B cell (primary cell): ENCODE results near the gene ZNF148. TPM values are rescaled to one million over a fixed set of nuclear protein-coding genes. Genes with fewer than 3 reads are reported as not detected.
A peak's percentile ranks its signal among the peaks of the same experiment; 100 is the strongest.

Source experiments
- ATAC-seq: fragments of 200-7000 bp; cut with Tn5 transposase; one replicate; pipeline ENCODE4 v1.10.0; 2021; ENCODE audit warnings: low read depth, mild to moderate bottlenecking, moderate number of reproducible peaks, moderate library complexity
- CTCF ChIA-PET: fragments of 350-600 bp; sonication (Branson Sonifier 250); formaldehyde crosslinking; loops from one replicate; lab custom pipeline; 2021; ENCODE audit warnings: antibody characterized with exemption, inconsistent platforms; lab: Charles Lee
- POLR2A ChIA-PET: fragments of 350-600 bp; sonication (Branson Sonifier 250); formaldehyde crosslinking; loops from one replicate; lab custom pipeline; 2021; ENCODE audit warnings: antibody characterized with exemption; lab: Charles Lee
- DNase-seq: peaks from one replicate; pipeline ENCODE4 v3.0.0; 2013
- H2AFZ ChIP-seq: 2 replicates; pipeline ENCODE4 v1.6.1; 2012; ENCODE audit warnings: mild to moderate bottlenecking, low read depth, low read length; ENCODE audit not compliant: insufficient read depth, poor library complexity, severe bottlenecking
- H3K27ac ChIP-seq, 2 donors: 1 replicate in 1 of 2; 2 replicates in 1 of 2; pipeline ENCODE4 v1.5.1; 2012 to 2013; ENCODE audit warnings: low read length in 2 of 2, mild to moderate bottlenecking in 2 of 2, moderate library complexity in 1 of 2
- H3K27me3 ChIP-seq, 4 experiments: fragments of 200-600 bp in 1 of 4; sonication (generic) in 1 of 4; replicated peaks in 1 of 4; 1 replicate in 2 of 4; 2 replicates in 2 of 4; pipeline versions ENCODE4 v1.6.1 to v1.7.0; 2013 to 2016; ENCODE audit warnings: low read length in 3 of 4, mild to moderate bottlenecking in 2 of 4, mixed read lengths in 1 of 4, moderate library complexity in 1 of 4; ENCODE audit not compliant: insufficient read depth in 4 of 4, control insufficient read depth in 3 of 4; ENCODE audit errors: control extremely low read depth in 1 of 4
- H3K36me3 ChIP-seq, 2 experiments: replicated peaks in 1 of 2; 1 replicate in 1 of 2; 2 replicates in 1 of 2; pipeline versions ENCODE4 v1.6.1 to v1.7.1; 2013; ENCODE audit warnings: low read length in 1 of 2; ENCODE audit not compliant: insufficient read depth in 2 of 2, control insufficient read depth in 1 of 2; ENCODE audit errors: control extremely low read depth in 1 of 2, extremely low read depth in 1 of 2
- H3K4me1 ChIP-seq, 2 donors: fragments of 200-600 bp in 1 of 2; sonication (generic) in 1 of 2; 1 replicate in 1 of 2; 2 replicates in 1 of 2; pipeline versions ENCODE4 v1.5.1 to v1.6.1; 2013 to 2017; ENCODE audit warnings: low read length in 2 of 2; ENCODE audit not compliant: control insufficient read depth in 2 of 2, insufficient read depth in 2 of 2
- H3K4me2 ChIP-seq: replicated peaks from 2 replicates; pipeline ENCODE3; 2012; ENCODE audit warnings: mild to moderate bottlenecking, low read depth, low read length; ENCODE audit not compliant: poor library complexity, severe bottlenecking
- H3K4me3 ChIP-seq, 5 experiments: fragments of 200-600 bp in 1 of 5; sonication (generic) in 1 of 5; 1 replicate in 3 of 5; 2 replicates in 2 of 5; pipeline versions ENCODE4 v1.5.1 to v1.7.0; 2011 to 2016; ENCODE audit warnings: low read length in 4 of 5, mild to moderate bottlenecking in 4 of 5, low read depth in 2 of 5, control low read depth in 1 of 5, moderate library complexity in 1 of 5; ENCODE audit not compliant: insufficient read depth in 1 of 5; ENCODE audit errors: control extremely low read depth in 1 of 5, extremely low read depth in 1 of 5
- H3K79me2 ChIP-seq: fragments of 200-600 bp; sonication (generic); one replicate; pipeline ENCODE4 v1.6.0; 2016; ENCODE audit warnings: low read length; ENCODE audit not compliant: control insufficient read depth, insufficient read depth
- H3K9ac ChIP-seq: fragments of 200-600 bp; sonication (generic); 2 replicates; pipeline ENCODE4 v1.6.1; 2017; ENCODE audit warnings: mild to moderate bottlenecking, low read length, moderate library complexity
- H3K9me3 ChIP-seq, 3 donors: one replicate each; pipeline versions ENCODE4 v1.6.1 to v1.7.1; 2013; ENCODE audit warnings: low read length in 2 of 3; ENCODE audit not compliant: control insufficient read depth in 2 of 3, insufficient read depth in 1 of 3; ENCODE audit errors: control extremely low read depth in 1 of 3
- H4K20me1 ChIP-seq: 2 replicates; pipeline ENCODE4 v1.6.0; 2012; ENCODE audit warnings: mild to moderate bottlenecking, low read length; ENCODE audit not compliant: insufficient read depth, control insufficient read depth, poor library complexity, severe bottlenecking
- H3K27ac Mint-ChIP-seq: one replicate; pipeline ENCODE4 v1.8.0; 2021; ENCODE audit warnings: mixed read lengths
- H3K27me3 Mint-ChIP-seq: one replicate; pipeline ENCODE4 v1.8.0; 2021; ENCODE audit warnings: mixed read lengths
- H3K4me1 Mint-ChIP-seq: one replicate; pipeline ENCODE4 v1.8.0; 2021; ENCODE audit warnings: mixed read lengths
- H3K4me3 Mint-ChIP-seq: one replicate; pipeline ENCODE4 v1.8.0; 2021; ENCODE audit warnings: mixed read lengths
- H3K9me3 Mint-ChIP-seq: one replicate; pipeline ENCODE4 v1.8.0; 2022; ENCODE audit warnings: mixed read lengths; ENCODE audit not compliant: insufficient read depth
- EZH2 ChIP-seq: IDR thresholded peaks from 2 replicates; pipeline ENCODE4 v1.6.1; 2012; ENCODE audit warnings: borderline replicate concordance, low read depth, mild to moderate bottlenecking, moderate library complexity, low read length; ENCODE audit not compliant: insufficient read depth, poor library complexity, severe bottlenecking
- WGBS: methylation state at CpG from one replicate; pipeline ENCODE4 v1.1.5; 2013; ENCODE audit warnings: missing lambda C conversion rate; ENCODE audit not compliant: insufficient coverage; 5-methylcytosine and 5-hydroxymethylcytosine counted together
- intact Hi-C: fragments of 100-400 bp; cut with micrococcal nuclease; formaldehyde crosslinking; loops from one replicate; pipeline ENCODE4 v1.10.0; 2022
- polyA plus RNA-seq: library from polyadenylated mRNA; depleted of rRNA; stranded (reverse); fragments of >200 nt; gene quantifications from 2 replicates; pipeline ENCODE4 v1.2.3, GENCODE V29; 2012
- total RNA-seq, 2 donors: library from RNA; stranded (reverse); fragments of 120-200 nt in 1 of 2; gene quantifications; 1 replicate in 1 of 2; 2 replicates in 1 of 2; pipeline versions ENCODE4 v1.2.3 to v1.2.4, GENCODE V29; 2013 to 2022
- TF ChIP-seq, protein P1 (sequence below): fragments of 200-600 bp; IDR thresholded peaks from one replicate; pipeline ENCODE4 v1.8.0; 2022; ENCODE audit warnings: antibody characterized with exemption, mild to moderate bottlenecking

ZNF148 gene
- total and polyA plus RNA-seq, 2 donors (not counting 1 experiment from before 2014, with no cell fraction given), result 8.1 to 71.5 TPM

DNA sequence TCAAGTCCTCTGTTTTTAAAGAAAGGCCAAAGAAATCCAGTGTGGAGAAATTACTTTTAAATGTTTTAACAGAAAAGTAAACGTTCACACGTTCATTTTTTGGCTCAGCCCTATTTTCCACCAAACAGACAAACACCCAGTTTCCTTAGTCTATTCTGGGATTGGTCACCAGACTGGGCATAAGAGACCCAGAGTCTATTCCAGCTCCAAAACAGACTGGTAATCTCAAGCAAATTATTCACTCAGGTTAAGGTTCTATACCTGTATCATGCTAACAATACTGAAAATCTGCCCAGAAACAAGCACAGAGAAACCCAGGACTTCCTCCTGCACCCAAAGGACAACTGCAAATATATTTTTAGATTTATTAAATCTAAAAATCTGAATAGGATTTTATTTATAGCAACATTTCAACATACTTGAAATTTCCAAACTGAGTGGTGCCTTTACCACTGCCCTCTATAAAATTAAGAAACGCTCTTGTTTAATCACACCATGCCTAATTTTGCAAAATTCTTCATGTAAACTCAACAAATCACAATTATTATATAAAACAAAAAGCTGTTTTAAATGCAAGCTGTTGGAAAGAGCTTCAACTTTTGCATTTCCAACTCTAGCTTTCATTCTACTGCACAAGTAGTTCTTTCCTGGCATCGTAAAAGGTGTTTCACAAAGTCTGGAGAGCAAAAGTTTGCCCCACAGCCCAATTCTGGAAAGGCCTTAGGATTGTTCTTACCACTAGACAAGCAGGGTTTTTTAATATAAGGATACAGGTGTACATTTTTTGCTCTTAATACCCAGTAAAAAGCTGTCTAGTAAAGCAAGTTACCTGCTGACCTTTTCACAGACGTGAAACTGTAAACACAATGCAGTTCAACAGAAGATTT, 18.7 kb downstream of the ZNF148 start:
- ChIA-PET CTCF (interaction anchor here (0.9 to 1.1 kb wide), 2 partner anchors 39 to 361 kb away, joined by 3 read pairs; no protein-coding TSS in a partner anchor), POLR2A (interaction anchor here (0.6 to 1.1 kb wide), 2 partner anchors 19 to 27 kb away, joined by 4 to 5 read pairs; partner anchors contain the start of gene ZNF148)
- no peak for DNase-seq
- ATAC-seq, result no peak
- intact Hi-C loops, result loop anchor here (2.0 kb wide), 1 partner anchor 18 kb away; the partner anchor contains the start of gene ZNF148
- Histone ChIP-seq H3K4me2 (peak overlapping the region; percentile 88), H2AFZ (peak overlapping the region; percentile 75), H3K4me3 (peak overlapping the region; percentile 44 to 74 (median 65)), H3K36me3 (no peaks in the 10 kb centered on the region), H3K27ac (peak overlapping the region in 1 of 2 donors; percentile 79), H4K20me1 (peaks cover 85% of the 10 kb centered on the region), H3K9ac (peak overlapping the region; percentile 74), H3K9me3 (peaks cover 0 to 2% (median 0%) of the 10 kb centered on the region in 3 donors), H3K4me1 (peaks cover 27 to 48% of the 10 kb centered on the region in 2 donors), H3K79me2 (peaks cover 98% of the 10 kb centered on the region), H3K27me3 (no peaks in the 10 kb centered on the region)
- Mint-ChIP-seq H3K9me3 (no peaks in the 10 kb centered on the region), H3K4me3 (peak overlapping the region; percentile 89), H3K4me1 (peaks cover 69% of the 10 kb centered on the region), H3K27ac (peak overlapping the region; percentile 84), H3K27me3 (no peaks in the 10 kb centered on the region)
- WGBS, result 46% methylated on average over 3 of the region's 5 CpGs
- no peak for TF ChIP-seq EZH2
- TF ChIP-seq, protein P1, sequence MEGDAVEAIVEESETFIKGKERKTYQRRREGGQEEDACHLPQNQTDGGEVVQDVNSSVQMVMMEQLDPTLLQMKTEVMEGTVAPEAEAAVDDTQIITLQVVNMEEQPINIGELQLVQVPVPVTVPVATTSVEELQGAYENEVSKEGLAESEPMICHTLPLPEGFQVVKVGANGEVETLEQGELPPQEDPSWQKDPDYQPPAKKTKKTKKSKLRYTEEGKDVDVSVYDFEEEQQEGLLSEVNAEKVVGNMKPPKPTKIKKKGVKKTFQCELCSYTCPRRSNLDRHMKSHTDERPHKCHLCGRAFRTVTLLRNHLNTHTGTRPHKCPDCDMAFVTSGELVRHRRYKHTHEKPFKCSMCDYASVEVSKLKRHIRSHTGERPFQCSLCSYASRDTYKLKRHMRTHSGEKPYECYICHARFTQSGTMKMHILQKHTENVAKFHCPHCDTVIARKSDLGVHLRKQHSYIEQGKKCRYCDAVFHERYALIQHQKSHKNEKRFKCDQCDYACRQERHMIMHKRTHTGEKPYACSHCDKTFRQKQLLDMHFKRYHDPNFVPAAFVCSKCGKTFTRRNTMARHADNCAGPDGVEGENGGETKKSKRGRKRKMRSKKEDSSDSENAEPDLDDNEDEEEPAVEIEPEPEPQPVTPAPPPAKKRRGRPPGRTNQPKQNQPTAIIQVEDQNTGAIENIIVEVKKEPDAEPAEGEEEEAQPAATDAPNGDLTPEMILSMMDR, result no peak

DNA sequence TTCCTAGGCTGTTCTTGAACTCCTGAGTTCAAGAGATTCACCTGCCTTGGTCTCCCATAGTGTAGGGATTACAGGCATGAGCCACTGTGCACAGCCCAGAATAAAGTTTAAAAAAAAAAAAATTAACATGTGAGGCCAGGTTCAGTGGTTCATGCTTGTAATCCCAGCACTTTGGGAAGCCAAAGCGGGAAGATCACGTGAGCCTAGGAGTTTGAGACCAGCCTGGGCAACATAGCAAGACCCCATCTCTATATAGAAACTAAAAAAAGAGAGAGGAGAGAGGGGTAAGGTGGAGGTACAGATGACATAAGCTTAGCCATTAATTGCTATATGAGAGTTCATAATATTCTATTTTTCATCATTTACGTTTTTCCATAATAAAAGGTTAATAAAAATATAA, 21.5 kb downstream of the ZNF148 start:
- no CpG with 5 or more reads among the region's 3 CpGs for WGBS

More for the DNA sequence above, 21.5 kb downstream of the ZNF148 start:
- POLR2A ChIA-PET, result no interaction called here
- Histone ChIP-seq H4K20me1 (peaks cover 87% of the 10 kb centered on the region), H3K9me3 (peaks cover 0 to 2% (median 0%) of the 10 kb centered on the region in 3 donors), H3K4me1 (peaks cover 40 to 59% of the 10 kb centered on the region in 2 donors), H2AFZ (no peak overlapping the region), H3K4me3 (no peak overlapping the region), H3K36me3 (no peaks in the 10 kb centered on the region), H3K4me2 (no peak overlapping the region), H3K27me3 (no peaks in the 10 kb centered on the region), H3K27ac (no peak overlapping the region), H3K79me2 (peaks cover 99% of the 10 kb centered on the region), H3K9ac (no peak overlapping the region)
- no peaks in the 10 kb centered on the region for H3K9me3 Mint-ChIP-seq
- CTCF ChIA-PET, result interaction anchor here (0.7 kb wide), 1 partner anchor 348 kb away, joined by 4 read pairs; no protein-coding TSS in a partner anchor
- ATAC-seq, result no peak
- peaks cover 69% of the 10 kb centered on the region for H3K4me1 Mint-ChIP-seq
- no peak overlapping the region for H3K4me3 Mint-ChIP-seq
- no peaks in the 10 kb centered on the region for H3K27me3 Mint-ChIP-seq
- no peak for TF ChIP-seq EZH2
- TF ChIP-seq, protein P1, result no peak
- DNase-seq, result no peak
- intact Hi-C loops, result no loop called here
- H3K27ac Mint-ChIP-seq, result no peak overlapping the region
